Measurements from ENCODE around the gene RAB3C. TPM values are rescaled to one million over a fixed set of nuclear protein-coding genes. Genes with fewer than 3 reads are reported as not detected.

Gene RAB3C
- total RNA-seq, 2 donors from 2014 or later: 2.3 to 45.2 TPM

DNA sequence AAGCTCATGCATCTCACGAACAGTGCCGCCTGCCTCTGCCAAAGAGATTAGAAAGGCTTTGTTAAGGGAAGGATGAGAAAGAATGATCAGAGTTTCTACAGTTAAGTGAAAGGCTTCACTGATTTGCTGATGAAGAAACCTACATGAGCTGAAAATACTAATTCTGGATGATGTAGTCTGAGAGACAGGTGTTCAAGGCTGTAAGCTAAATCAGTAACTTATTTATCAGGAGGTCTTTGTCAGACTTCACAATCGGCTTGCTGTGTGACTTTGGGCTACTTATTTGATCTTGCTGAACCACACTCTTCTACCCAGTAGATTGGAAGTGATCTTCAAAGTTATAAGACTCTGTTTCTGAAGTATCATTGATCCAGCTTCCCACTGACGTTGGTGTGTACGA, 264.2 kb downstream of the RAB3C start:
- Histone ChIP-seq H3K4me1 (peaks cover 10% of the 10 kb centered on the region), H3K9me3 (no peaks in the 10 kb centered on the region), H3K4me3 (no peak overlapping the region), H3K27me3 (no peaks in the 10 kb centered on the region), H3K27ac (no peak overlapping the region), H3K36me3 (replicated peaks in 1 of 2; ENCODE audit: insufficient read depth in 1 of 2, low read depth in 2 of 2) (no peaks in the 10 kb centered on the region)
- intact Hi-C loops (cut with DNase I): no loop called here
- WGBS, 2 donors: 65 to 80% methylated on average over 5 of the region's 5 CpGs
- ATAC-seq (no peak), DNase-seq (no peak)
- TF ChIP-seq POLR2A (IDR thresholded peaks at IDR 0.05): no peak
- TF ChIP-seq, protein P1, sequence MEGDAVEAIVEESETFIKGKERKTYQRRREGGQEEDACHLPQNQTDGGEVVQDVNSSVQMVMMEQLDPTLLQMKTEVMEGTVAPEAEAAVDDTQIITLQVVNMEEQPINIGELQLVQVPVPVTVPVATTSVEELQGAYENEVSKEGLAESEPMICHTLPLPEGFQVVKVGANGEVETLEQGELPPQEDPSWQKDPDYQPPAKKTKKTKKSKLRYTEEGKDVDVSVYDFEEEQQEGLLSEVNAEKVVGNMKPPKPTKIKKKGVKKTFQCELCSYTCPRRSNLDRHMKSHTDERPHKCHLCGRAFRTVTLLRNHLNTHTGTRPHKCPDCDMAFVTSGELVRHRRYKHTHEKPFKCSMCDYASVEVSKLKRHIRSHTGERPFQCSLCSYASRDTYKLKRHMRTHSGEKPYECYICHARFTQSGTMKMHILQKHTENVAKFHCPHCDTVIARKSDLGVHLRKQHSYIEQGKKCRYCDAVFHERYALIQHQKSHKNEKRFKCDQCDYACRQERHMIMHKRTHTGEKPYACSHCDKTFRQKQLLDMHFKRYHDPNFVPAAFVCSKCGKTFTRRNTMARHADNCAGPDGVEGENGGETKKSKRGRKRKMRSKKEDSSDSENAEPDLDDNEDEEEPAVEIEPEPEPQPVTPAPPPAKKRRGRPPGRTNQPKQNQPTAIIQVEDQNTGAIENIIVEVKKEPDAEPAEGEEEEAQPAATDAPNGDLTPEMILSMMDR (IDR thresholded peaks at IDR 0.05): no peak

DNA sequence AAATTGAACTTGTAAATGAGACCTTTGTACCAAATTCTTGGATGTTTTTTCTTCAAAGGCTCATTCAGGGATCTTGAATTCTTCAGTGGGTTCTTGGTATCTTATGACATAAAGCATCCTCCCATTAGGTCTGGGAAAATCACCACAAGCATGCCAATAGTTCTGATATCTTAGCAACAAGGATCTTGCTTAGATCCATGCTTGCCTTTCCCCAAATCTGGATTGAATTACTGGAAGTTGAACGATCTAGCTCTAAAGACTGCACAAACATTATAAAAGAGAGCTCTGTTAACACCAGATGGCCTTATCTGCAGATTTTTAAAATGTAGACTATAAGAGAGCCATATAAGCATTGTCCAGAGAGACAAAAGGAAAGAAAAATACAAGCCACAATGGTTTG, 266.3 kb downstream of the RAB3C start:
- Histone ChIP-seq H3K9me3 (no peaks in the 10 kb centered on the region), H3K4me1 (peaks cover 10% of the 10 kb centered on the region), H3K27me3 (no peaks in the 10 kb centered on the region), H3K27ac (no peak overlapping the region), H3K4me3 (no peak overlapping the region), H3K36me3 (replicated peaks in 1 of 2; ENCODE audit: insufficient read depth in 1 of 2, low read depth in 2 of 2) (no peaks in the 10 kb centered on the region)
- 15 to 17% methylated on average over 1 of the region's 1 CpG for WGBS, 2 donors
- ATAC-seq (no peak), DNase-seq (no peak)
- intact Hi-C loops (cut with DNase I): no loop called here
- TF ChIP-seq, protein P1 (IDR thresholded peaks at IDR 0.05): no peak

DNA sequence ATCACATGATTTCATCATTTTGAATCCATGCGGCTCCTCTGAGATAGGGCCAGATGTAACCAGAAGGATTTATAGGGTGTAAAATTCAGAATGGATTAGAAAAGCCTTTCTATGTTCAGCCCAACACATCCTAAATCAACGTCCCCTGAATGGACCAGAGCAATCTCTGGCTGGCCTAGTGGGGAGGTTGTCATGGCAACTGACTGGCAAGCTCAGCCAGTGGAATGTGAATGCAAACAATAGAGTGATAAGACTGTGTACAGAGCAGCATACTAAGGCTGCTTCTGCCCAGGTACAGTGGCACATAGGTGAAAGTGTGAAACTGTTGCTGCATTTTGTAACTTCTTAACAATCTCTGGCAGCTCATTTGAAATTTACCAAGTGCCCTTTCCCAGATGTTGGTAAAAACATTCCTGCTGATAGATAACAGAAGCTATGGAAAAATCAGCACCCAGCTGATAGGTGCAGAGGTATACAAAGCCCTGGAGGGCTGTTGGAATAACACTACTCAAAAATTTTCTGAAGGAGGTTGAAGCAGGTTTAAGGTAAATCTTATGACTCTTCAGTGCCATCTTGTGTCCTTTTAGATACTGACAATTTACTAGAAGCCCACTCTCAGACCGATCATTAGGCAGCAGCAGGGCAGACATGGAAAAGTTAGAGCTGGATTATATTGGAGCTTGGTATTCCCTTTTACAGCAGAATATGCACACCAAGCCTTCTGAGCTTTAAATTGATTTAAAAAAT, 267.2 kb downstream of the RAB3C start:
- peaks cover 10% of the 10 kb centered on the region for H3K4me1 ChIP-seq
- WGBS, 2 donors: 15 to 18% methylated on average over 3 of the region's 3 CpGs
- intact Hi-C loops (cut with DNase I): loop anchor here (10.0 kb wide), 1 partner anchor 355 kb away; the partner anchor contains the start of gene GAPT
- no peak for TF ChIP-seq POLR2A (IDR thresholded peaks at IDR 0.05)
- TF ChIP-seq, protein P1 (IDR thresholded peaks at IDR 0.05): peak in 6 of 7 experiments; percentile 11 to 59 (median 54)
- H3K4me3 ChIP-seq: no peak overlapping the region
- peak overlapping the region in 1 of 4 donors; percentile 7 for H3K27ac ChIP-seq
- DNase-seq (peak; percentile 68 to 88 (median 82)), ATAC-seq (peak; percentile 96)
- no peaks in the 10 kb centered on the region for H3K27me3 ChIP-seq
- H3K9me3 ChIP-seq: no peaks in the 10 kb centered on the region
- H3K36me3 ChIP-seq (replicated peaks in 1 of 2; ENCODE audit: insufficient read depth in 1 of 2, low read depth in 2 of 2): no peaks in the 10 kb centered on the region

DNA sequence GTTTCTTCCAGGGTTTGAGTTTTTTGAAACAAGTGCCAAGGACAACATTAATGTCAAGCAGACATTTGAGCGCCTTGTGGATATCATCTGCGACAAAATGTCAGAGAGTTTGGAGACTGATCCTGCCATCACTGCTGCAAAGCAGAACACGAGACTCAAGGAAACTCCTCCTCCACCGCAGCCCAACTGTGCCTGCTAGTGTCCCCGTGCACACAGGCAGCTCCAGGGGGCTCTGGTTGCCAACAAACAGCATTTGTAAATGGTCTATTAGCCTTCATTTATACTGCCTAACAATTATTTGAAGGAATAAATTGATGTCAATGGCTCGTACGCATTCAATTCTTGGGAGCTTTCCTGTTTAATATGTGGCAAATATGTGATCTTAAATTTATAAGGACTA, 268.3 kb downstream of the RAB3C start:
- Histone ChIP-seq H3K36me3 (replicated peaks in 1 of 2; ENCODE audit: insufficient read depth in 1 of 2, low read depth in 2 of 2) (no peaks in the 10 kb centered on the region), H3K27me3 (no peaks in the 10 kb centered on the region), H3K9me3 (no peaks in the 10 kb centered on the region), H3K4me1 (peaks cover 16% of the 10 kb centered on the region), H3K4me3 (no peak overlapping the region), H3K27ac (no peak overlapping the region)
- TF ChIP-seq, protein P1 (IDR thresholded peaks at IDR 0.05): no peak
- TF ChIP-seq POLR2A (IDR thresholded peaks at IDR 0.05): no peak
- WGBS, 2 donors: 84% methylated on average over 7 of the region's 7 CpGs
- no peak for ATAC-seq
- intact Hi-C loops (cut with DNase I): loop anchor here (10.0 kb wide), 1 partner anchor 356 kb away; the partner anchor contains the start of gene GAPT
- DNase-seq: no peak

DNA sequence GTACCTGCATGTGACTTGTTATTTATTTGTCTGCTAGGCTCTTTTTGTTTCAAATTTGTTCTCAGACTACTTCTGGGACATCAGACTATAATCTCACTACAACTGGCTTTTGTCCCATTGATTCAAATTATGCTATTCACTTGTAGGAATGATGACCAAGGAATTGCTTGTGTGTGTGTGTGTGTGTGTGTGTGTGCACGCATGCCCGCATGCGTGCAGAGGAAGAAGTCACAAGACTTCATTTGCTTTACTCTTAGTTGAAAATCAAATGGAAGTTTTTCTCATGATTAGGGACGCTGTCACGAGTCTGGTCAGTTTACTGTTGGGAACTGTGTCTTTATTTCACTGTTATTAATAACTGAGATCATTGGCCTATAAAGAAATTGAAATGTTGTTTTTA, 268.7 kb downstream of the RAB3C start:
- Histone ChIP-seq H3K36me3 (replicated peaks in 1 of 2; ENCODE audit: insufficient read depth in 1 of 2, low read depth in 2 of 2) (no peaks in the 10 kb centered on the region), H3K9me3 (no peaks in the 10 kb centered on the region), H3K27me3 (no peaks in the 10 kb centered on the region), H3K4me3 (no peak overlapping the region), H3K4me1 (peaks cover 16% of the 10 kb centered on the region), H3K27ac (no peak overlapping the region)
- ATAC-seq (no peak), DNase-seq (no peak)
- 93 to 98% methylated on average over 5 of the region's 5 CpGs for WGBS, 2 donors
- TF ChIP-seq POLR2A (IDR thresholded peaks at IDR 0.05): no peak
- TF ChIP-seq, protein P1 (IDR thresholded peaks at IDR 0.05): no peak
- intact Hi-C loops (cut with DNase I): loop anchor here (10.0 kb wide), 1 partner anchor 357 kb away; the partner anchor contains the start of gene GAPT

Measured in body of pancreas (tissue), 4 donors.